ENCODE results near the gene RBM4. TPM values are rescaled to one million over a fixed set of nuclear protein-coding genes. Genes with fewer than 3 reads are reported as not detected.

Gene RBM4
- total and polyA plus RNA-seq, 9 of the 15 experiments (the other 6 are each of a cell fraction or from before 2014, with no cell fraction given) = 81.6 to 233 (median 122) TPM

DNA sequence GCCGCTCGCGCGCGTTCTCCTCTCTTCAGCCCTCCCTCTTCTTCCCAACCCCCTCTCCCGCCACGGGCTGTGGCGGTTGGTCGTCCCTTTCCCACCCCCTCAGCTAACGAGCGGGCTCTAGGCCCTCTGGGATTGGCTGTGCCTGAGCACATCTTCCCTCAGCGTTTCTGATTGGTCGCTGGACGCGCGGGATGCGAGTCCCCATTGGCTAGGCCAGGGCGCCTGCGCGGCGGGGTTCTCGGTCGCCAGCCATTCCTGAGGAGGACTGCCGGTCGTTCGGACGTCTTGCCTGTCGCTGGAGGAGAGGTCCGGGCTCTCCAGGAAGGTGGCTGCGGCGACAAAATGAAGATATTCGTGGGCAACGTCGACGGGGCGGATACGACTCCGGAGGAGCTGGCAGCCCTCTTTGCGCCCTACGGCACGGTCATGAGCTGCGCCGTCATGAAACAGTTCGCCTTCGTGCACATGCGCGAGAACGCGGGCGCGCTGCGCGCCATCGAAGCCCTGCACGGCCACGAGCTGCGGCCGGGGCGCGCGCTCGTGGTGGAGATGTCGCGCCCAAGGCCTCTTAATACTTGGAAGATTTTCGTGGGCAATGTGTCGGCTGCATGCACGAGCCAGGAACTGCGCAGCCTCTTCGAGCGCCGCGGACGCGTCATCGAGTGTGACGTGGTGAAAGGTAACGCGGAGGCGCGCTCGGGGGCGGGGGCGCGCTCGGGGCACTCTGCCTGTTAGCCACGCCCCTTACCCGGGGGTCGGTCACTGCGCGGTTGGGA lies 21.9 kb upstream of the RBM4 start, which contains the start of gene RBM14 (continued):
- TF ChIP-seq, protein P1, sequence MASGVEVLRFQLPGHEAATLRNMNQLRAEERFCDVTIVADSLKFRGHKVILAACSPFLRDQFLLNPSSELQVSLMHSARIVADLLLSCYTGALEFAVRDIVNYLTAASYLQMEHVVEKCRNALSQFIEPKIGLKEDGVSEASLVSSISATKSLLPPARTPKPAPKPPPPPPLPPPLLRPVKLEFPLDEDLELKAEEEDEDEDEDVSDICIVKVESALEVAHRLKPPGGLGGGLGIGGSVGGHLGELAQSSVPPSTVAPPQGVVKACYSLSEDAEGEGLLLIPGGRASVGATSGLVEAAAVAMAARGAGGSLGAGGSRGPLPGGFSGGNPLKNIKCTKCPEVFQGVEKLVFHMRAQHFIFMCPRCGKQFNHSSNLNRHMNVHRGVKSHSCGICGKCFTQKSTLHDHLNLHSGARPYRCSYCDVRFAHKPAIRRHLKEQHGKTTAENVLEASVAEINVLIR (CRISPR knock-in tag; IDR thresholded peaks at IDR 0.05) = peak; percentile 45; the same call in 1 of the 2 replicates
- TF ChIP-seq PURB (CRISPR knock-in tag; IDR thresholded peaks at IDR 0.05; ENCODE audit: low read depth) (no peak), FOXM1 (IDR thresholded peaks at IDR 0.05; ENCODE audit: low read depth) (peak; percentile 71), FOXM1 (CRISPR knock-in tag; IDR thresholded peaks at IDR 0.05; ENCODE audit: low read depth) (peak; percentile 91; the same call in 1 of the 2 replicates), ZNF512 (tag; IDR thresholded peaks at IDR 0.05) (no peak), ZKSCAN3 (CRISPR knock-in tag; IDR thresholded peaks at IDR 0.05) (no peak), ZC3H8 (IDR thresholded peaks at IDR 0.05) (no peak), MCM7 (IDR thresholded peaks at IDR 0.05) (no peak), TBL1XR1 (IDR thresholded peaks at IDR 0.05; ENCODE audit: low read length in 2 of 2) (0 out of 4 replicates have a peak, but pooled peaks of 1 of the 2 experiments have one; percentile 59), KAT8 (IDR thresholded peaks at IDR 0.05; ENCODE audit: low read depth) (no peak), MEF2D (tag; conservative IDR thresholded peaks at IDR 0.05; ENCODE audit: low read depth) (no peak), SPI1 (IDR thresholded peaks at IDR 0.05; ENCODE audit: borderline replicate concordance, low read depth, low read length) (no peak), BRCA1 (IDR thresholded peaks at IDR 0.05) (no peak), BRCA1 (CRISPR knock-in tag; IDR thresholded peaks at IDR 0.05) (no peak), KDM5B (IDR thresholded peaks at IDR 0.05; ENCODE audit: insufficient replicate concordance, low read depth, low read length) (peak; percentile 94), PRPF4 (IDR thresholded peaks at IDR 0.05; ENCODE audit: insufficient read depth, low read depth, low read length, poor library complexity, severe bottlenecking) (peak; percentile 83)
- TF ChIP-seq, protein P2, sequence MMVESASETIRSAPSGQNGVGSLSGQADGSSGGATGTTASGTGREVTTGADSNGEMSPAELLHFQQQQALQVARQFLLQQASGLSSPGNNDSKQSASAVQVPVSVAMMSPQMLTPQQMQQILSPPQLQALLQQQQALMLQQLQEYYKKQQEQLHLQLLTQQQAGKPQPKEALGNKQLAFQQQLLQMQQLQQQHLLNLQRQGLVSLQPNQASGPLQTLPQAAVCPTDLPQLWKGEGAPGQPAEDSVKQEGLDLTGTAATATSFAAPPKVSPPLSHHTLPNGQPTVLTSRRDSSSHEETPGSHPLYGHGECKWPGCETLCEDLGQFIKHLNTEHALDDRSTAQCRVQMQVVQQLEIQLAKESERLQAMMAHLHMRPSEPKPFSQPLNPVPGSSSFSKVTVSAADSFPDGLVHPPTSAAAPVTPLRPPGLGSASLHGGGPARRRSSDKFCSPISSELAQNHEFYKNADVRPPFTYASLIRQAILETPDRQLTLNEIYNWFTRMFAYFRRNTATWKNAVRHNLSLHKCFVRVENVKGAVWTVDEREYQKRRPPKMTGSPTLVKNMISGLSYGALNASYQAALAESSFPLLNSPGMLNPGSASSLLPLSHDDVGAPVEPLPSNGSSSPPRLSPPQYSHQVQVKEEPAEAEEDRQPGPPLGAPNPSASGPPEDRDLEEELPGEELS (CRISPR knock-in tag; IDR thresholded peaks at IDR 0.05; ENCODE audit: borderline replicate concordance) = peak; percentile 3; the same call in 1 of the 2 replicates
- TF ChIP-seq, protein P3, sequence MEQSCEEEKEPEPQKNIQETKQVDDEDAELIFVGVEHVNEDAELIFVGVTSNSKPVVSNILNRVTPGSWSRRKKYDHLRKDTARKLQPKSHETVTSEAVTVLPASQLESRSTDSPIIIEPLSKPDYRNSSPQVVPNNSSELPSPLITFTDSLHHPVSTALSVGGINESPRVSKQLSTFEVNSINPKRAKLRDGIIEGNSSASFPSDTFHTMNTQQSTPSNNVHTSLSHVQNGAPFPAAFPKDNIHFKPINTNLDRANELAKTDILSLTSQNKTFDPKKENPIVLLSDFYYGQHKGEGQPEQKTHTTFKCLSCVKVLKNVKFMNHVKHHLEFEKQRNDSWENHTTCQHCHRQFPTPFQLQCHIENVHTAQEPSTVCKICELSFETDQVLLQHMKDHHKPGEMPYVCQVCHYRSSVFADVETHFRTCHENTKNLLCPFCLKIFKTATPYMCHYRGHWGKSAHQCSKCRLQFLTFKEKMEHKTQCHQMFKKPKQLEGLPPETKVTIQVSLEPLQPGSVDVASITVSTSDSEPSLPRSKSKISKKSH (CRISPR knock-in tag; IDR thresholded peaks at IDR 0.05) = no peak
- TF ChIP-seq, protein P4, sequence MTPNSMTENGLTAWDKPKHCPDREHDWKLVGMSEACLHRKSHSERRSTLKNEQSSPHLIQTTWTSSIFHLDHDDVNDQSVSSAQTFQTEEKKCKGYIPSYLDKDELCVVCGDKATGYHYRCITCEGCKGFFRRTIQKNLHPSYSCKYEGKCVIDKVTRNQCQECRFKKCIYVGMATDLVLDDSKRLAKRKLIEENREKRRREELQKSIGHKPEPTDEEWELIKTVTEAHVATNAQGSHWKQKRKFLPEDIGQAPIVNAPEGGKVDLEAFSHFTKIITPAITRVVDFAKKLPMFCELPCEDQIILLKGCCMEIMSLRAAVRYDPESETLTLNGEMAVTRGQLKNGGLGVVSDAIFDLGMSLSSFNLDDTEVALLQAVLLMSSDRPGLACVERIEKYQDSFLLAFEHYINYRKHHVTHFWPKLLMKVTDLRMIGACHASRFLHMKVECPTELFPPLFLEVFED (CRISPR knock-in tag; conservative IDR thresholded peaks at IDR 0.05) = no peak
- TF ChIP-seq, protein P5, sequence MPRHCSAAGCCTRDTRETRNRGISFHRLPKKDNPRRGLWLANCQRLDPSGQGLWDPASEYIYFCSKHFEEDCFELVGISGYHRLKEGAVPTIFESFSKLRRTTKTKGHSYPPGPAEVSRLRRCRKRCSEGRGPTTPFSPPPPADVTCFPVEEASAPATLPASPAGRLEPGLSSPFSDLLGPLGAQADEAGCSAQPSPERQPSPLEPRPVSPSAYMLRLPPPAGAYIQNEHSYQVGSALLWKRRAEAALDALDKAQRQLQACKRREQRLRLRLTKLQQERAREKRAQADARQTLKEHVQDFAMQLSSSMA (CRISPR knock-in tag; IDR thresholded peaks at IDR 0.05) = 0 out of 2 replicates have a peak, but pooled peaks have one; percentile 16
